Panc1 (cell line): ENCODE measurements around the gene SH3GLB2.

Source experiments
- CTCF ChIP-seq: fragments of 450-650 bp; IDR thresholded peaks from 2 replicates; pipeline ENCODE4 v1.5.1; 2017; ENCODE audit warnings: mild to moderate bottlenecking
- REST ChIP-seq, 2 experiments: IDR thresholded peaks; 2 replicates each; pipeline ENCODE4 v1.6.1; 2011 to 2012; ENCODE audit warnings: low read depth in 2 of 2, control low read depth in 1 of 2, low read length in 1 of 2, mild to moderate bottlenecking in 1 of 2, moderate library complexity in 1 of 2; ENCODE audit not compliant: insufficient read depth in 1 of 2

- TF ChIP-seq CTCF = no peak
- TF ChIP-seq REST (IDR thresholded peaks at IDR 0.05; ENCODE audit: insufficient read depth in 1 of 2, low read depth in 2 of 2, low read length in 1 of 2) = no peak
Measured at GRCh38 chr9:129054163-129054851, 26.2 kb upstream of the SH3GLB2 start.
